Measurements from ENCODE around the gene ADORA3. TPM values are rescaled to one million over a fixed set of nuclear protein-coding genes. Genes with fewer than 3 reads are reported as not detected.

The ADORA3 gene
- 0.49 TPM in 1 of 2 replicates, not detected in the other for polyA plus RNA-seq

GRCh38 chr1:111503585-111504060, at the start of gene ADORA3, which contains the start of gene TMIGD3:
Gene ADORA3, minus strand, starts transcription at chr1:111503633. Its CDS starts 279 bp downstream, at chr1:111503354.
Gene TMIGD3, minus strand, starts transcription at chr1:111503633. Its CDS starts 279 bp downstream, at chr1:111503354.

Other genes with a start within 250 kb of the ADORA3 start
- not detected in 2 replicates for gene CHIA, start 212.8 kb downstream of the ADORA3 start, polyA plus RNA-seq
- 0.59 TPM in 1 of 2 replicates, not detected in the other for gene OVGP1, start 75.9 kb downstream of the ADORA3 start, polyA plus RNA-seq
- gene WDR77, start 54.4 kb downstream of the ADORA3 start, polyA plus RNA-seq = 11.4 and 16.2 TPM in 2 replicates
- gene ATP5PB, start 54.2 kb downstream of the ADORA3 start, polyA plus RNA-seq = 901 and 1,193 TPM in 2 replicates
- gene C1orf162, start 29.6 kb downstream of the ADORA3 start, polyA plus RNA-seq = 3.1 and 5.8 TPM in 2 replicates
- gene TMIGD3, start within 50 bp of the ADORA3 start, polyA plus RNA-seq = not detected in 2 replicates
- 43.6 and 44.9 TPM in 2 replicates for gene RAP1A, start 116.2 kb upstream of the ADORA3 start, polyA plus RNA-seq
- gene INKA2, start 235.8 kb upstream of the ADORA3 start, polyA plus RNA-seq = 2.1 and 2.9 TPM in 2 replicates

Data from Purkinje cell (primary cell).